ENCODE data around the gene MPHOSPH9.
"Not testable (repeated sequence)": the region's sequence is repeated elsewhere in the genome, so short reads cannot be mapped to it uniquely, and the experiment has no call there.

The MPHOSPH9 gene

GRCh38 chr12:123233505-123234308, 766 bp upstream of the MPHOSPH9 start:
- FAIRE-seq (peak; percentile 24), DNase-seq (ENCODE audit: extremely low spot score, insufficient read length, low read depth) (no peak)

- no peak for FAIRE-seq
Observed at GRCh38 chr12:123232472-123232806, 502 bp downstream of the MPHOSPH9 start.

GRCh38 chr12:123231931-123232330, 1.0 kb downstream of the MPHOSPH9 start:
- DNase-seq (ENCODE audit: extremely low spot score, insufficient read length, low read depth): no peak

More at GRCh38 chr12:123232472-123232806, 502 bp downstream of the MPHOSPH9 start:
- no peak for DNase-seq (ENCODE audit: extremely low spot score, insufficient read length, low read depth)

GRCh38 chr12:123229051-123229450, 3.9 kb downstream of the MPHOSPH9 start:
- FAIRE-seq (no peak), DNase-seq (ENCODE audit: extremely low spot score, insufficient read length, low read depth) (no peak)

More at GRCh38 chr12:123231931-123232330, 1.0 kb downstream of the MPHOSPH9 start:
- FAIRE-seq: no peak

- no peak for FAIRE-seq
- DNase-seq (ENCODE audit: extremely low spot score, insufficient read length, low read depth): no peak
Observed at GRCh38 chr12:123227581-123228258, 5.2 kb downstream of the MPHOSPH9 start.

- DNase-seq (ENCODE audit: extremely low spot score, insufficient read length, low read depth): no peak
- no peak for FAIRE-seq
Observed at GRCh38 chr12:123225443-123225842, 7.5 kb downstream of the MPHOSPH9 start.

GRCh38 chr12:123223241-123223668, 9.7 kb downstream of the MPHOSPH9 start:
- FAIRE-seq (no peak), DNase-seq (ENCODE audit: extremely low spot score, insufficient read length, low read depth) (no peak)

- DNase-seq (ENCODE audit: extremely low spot score, insufficient read length, low read depth); FAIRE-seq: not testable (repeated sequence)
Observed at GRCh38 chr12:123207815-123208214, 25.1 kb downstream of the MPHOSPH9 start.

GRCh38 chr12:123206794-123207193, 26.1 kb downstream of the MPHOSPH9 start:
- DNase-seq (ENCODE audit: extremely low spot score, insufficient read length, low read depth); FAIRE-seq: not testable (repeated sequence)

- DNase-seq (ENCODE audit: extremely low spot score, insufficient read length, low read depth) (no peak), FAIRE-seq (no peak)
Observed at GRCh38 chr12:123200414-123200813, 32.5 kb downstream of the MPHOSPH9 start.

- FAIRE-seq: no peak
Observed at GRCh38 chr12:123199936-123200335, 33.0 kb downstream of the MPHOSPH9 start.

GRCh38 chr12:123187637-123188036, 45.3 kb downstream of the MPHOSPH9 start:
- DNase-seq (ENCODE audit: extremely low spot score, insufficient read length, low read depth) (no peak), FAIRE-seq (no peak)

More at GRCh38 chr12:123199936-123200335, 33.0 kb downstream of the MPHOSPH9 start:
- DNase-seq (ENCODE audit: extremely low spot score, insufficient read length, low read depth): no peak

- FAIRE-seq: no peak
- DNase-seq (ENCODE audit: extremely low spot score, insufficient read length, low read depth): no peak
Observed at GRCh38 chr12:123180171-123180570, 52.8 kb downstream of the MPHOSPH9 start.

GRCh38 chr12:123171967-123172366, 61.0 kb downstream of the MPHOSPH9 start:
- FAIRE-seq: no peak
- no peak for DNase-seq (ENCODE audit: extremely low spot score, insufficient read length, low read depth)

GRCh38 chr12:123167329-123167728, 65.6 kb downstream of the MPHOSPH9 start:
- FAIRE-seq: no peak
- no peak for DNase-seq (ENCODE audit: extremely low spot score, insufficient read length, low read depth)

GRCh38 chr12:123165537-123165936, 67.4 kb downstream of the MPHOSPH9 start:
- FAIRE-seq (no peak), DNase-seq (ENCODE audit: extremely low spot score, insufficient read length, low read depth) (no peak)

- no peak for FAIRE-seq
- DNase-seq (ENCODE audit: extremely low spot score, insufficient read length, low read depth): no peak
Observed at GRCh38 chr12:123164710-123165261, 68.2 kb downstream of the MPHOSPH9 start.

GRCh38 chr12:123164222-123164621, 68.7 kb downstream of the MPHOSPH9 start:
- FAIRE-seq: peak; percentile 65

GRCh38 chr12:123163227-123163626, 69.7 kb downstream of the MPHOSPH9 start:
- DNase-seq (ENCODE audit: extremely low spot score, insufficient read length, low read depth) (no peak), FAIRE-seq (no peak)

More at GRCh38 chr12:123164222-123164621, 68.7 kb downstream of the MPHOSPH9 start:
- no peak for DNase-seq (ENCODE audit: extremely low spot score, insufficient read length, low read depth)

- DNase-seq (ENCODE audit: extremely low spot score, insufficient read length, low read depth) (no peak), FAIRE-seq (no peak)
Observed at GRCh38 chr12:123160801-123161487, 72.0 kb downstream of the MPHOSPH9 start.

Measured in GM18507 (cell line).